Duodenal mucosa (tissue), 2 donors: ENCODE measurements around the gene HMGXB3.

Source experiments
- H3K27ac ChIP-seq: one replicate; pipeline ENCODE4 v1.7.0; 2013; ENCODE audit warnings: low read depth, low read length
- H3K27me3 ChIP-seq, 2 donors: one replicate each; pipeline ENCODE4 v1.7.0; 2013; ENCODE audit warnings: low read length in 2 of 2, control low read depth in 1 of 2; ENCODE audit not compliant: insufficient read depth in 2 of 2, control insufficient read depth in 1 of 2
- H3K36me3 ChIP-seq, 2 donors: one replicate each; pipeline ENCODE4 v1.7.0; 2013; ENCODE audit warnings: low read length in 2 of 2, control low read depth in 1 of 2; ENCODE audit not compliant: insufficient read depth in 2 of 2, control insufficient read depth in 1 of 2
- H3K4me1 ChIP-seq, 2 donors: one replicate each; pipeline ENCODE4 v1.7.0; 2013; ENCODE audit warnings: low read length in 2 of 2, control low read depth in 1 of 2; ENCODE audit not compliant: insufficient read depth in 2 of 2, control insufficient read depth in 1 of 2
- H3K4me3 ChIP-seq, 2 donors: one replicate each; pipeline ENCODE4 v1.7.0; 2013; ENCODE audit warnings: low read length in 2 of 2, low read depth in 1 of 2
- H3K9ac ChIP-seq, 2 donors: one replicate each; pipeline ENCODE4 v1.7.0; 2013; ENCODE audit warnings: low read length in 2 of 2, low read depth in 1 of 2
- H3K9me3 ChIP-seq, 2 donors: one replicate each; pipeline ENCODE4 v1.7.0; 2013; ENCODE audit warnings: low read length in 2 of 2, control low read depth in 1 of 2; ENCODE audit not compliant: control insufficient read depth in 1 of 2

Gene HMGXB3

DNA sequence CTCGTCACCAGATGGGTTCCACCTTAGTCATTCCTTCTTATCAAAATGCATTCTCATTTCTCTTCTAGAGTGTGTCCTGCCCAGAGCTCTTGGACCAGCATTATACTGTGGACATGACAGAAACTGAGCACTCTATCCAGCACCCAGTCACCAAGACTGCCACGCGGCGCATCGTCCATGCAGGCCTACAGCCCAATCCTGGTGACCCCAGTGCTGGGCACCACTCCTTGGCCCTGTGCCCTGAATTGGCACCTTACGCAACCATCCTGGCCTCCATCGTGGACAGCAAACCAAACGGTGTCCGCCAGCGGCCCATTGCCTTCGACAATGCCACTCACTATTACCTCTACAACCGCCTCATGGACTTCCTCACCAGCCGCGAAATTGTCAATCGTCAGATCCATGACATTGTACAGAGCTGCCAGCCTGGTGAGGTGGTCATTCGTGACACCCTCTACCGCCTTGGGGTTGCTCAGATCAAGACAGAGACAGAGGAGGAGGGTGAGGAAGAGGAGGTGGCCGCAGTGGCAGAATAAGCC, 51.2 kb downstream of the HMGXB3 start:
- H3K4me1 ChIP-seq: no peaks in the 10 kb centered on the region

GRCh38 chr5:150052226-150052955, 51.9 kb downstream of the HMGXB3 start:
- Histone ChIP-seq H3K27me3 (no peaks in the 10 kb centered on the region), H3K27ac (no peak overlapping the region), H3K9ac (no peak overlapping the region), H3K9me3 (no peaks in the 10 kb centered on the region), H3K4me1 (no peaks in the 10 kb centered on the region), H3K36me3 (peaks cover 65 to 89% of the 10 kb centered on the region in 2 donors), H3K4me3 (no peak overlapping the region)

More for the DNA sequence above, 51.2 kb downstream of the HMGXB3 start:
- Histone ChIP-seq H3K27ac (no peak overlapping the region), H3K9me3 (no peaks in the 10 kb centered on the region), H3K4me3 (no peak overlapping the region), H3K27me3 (no peaks in the 10 kb centered on the region), H3K36me3 (peaks cover 69 to 90% of the 10 kb centered on the region in 2 donors), H3K9ac (no peak overlapping the region)

DNA sequence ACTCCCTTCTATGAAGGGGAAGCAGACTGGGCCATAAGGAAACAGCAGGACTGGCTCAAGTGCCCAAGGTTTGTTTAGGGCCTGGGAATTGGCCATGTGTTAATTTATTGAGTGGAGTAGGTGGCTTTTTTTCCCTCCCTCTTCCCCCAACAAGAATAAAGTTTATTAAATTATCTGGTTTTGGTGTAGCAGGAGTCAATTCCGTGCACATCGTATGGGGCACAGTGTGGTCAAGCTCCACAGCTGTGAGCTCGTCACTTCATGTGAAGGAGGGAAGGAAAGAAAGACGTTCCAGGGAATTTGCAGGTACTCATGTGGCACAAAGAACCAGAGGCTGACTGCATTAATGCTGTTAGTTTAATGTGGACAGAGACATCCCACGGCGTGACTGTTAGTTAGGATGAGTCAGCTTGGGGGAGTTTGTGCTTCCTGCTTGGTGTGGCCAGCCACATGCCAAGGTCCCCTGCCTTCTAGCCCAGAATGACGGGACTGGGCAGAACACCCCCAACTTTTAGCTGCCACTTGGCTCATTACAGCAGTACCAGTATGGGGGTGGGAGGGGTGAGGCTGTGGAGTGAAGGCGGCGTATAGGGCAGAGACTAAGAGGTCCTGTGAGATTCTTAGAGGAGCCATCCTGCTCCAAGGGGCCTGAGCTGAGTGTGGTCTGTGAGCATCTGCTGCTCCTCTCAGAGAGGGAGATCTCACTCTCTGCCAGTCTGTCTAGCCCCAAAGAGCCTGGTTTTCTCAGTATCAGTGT, 52.6 kb downstream of the HMGXB3 start:
- Histone ChIP-seq H3K4me1 (no peaks in the 10 kb centered on the region), H3K27me3 (no peaks in the 10 kb centered on the region), H3K9ac (no peak overlapping the region), H3K27ac (no peak overlapping the region), H3K4me3 (no peak overlapping the region), H3K36me3 (peaks cover 57 to 81% of the 10 kb centered on the region in 2 donors), H3K9me3 (no peaks in the 10 kb centered on the region)

DNA sequence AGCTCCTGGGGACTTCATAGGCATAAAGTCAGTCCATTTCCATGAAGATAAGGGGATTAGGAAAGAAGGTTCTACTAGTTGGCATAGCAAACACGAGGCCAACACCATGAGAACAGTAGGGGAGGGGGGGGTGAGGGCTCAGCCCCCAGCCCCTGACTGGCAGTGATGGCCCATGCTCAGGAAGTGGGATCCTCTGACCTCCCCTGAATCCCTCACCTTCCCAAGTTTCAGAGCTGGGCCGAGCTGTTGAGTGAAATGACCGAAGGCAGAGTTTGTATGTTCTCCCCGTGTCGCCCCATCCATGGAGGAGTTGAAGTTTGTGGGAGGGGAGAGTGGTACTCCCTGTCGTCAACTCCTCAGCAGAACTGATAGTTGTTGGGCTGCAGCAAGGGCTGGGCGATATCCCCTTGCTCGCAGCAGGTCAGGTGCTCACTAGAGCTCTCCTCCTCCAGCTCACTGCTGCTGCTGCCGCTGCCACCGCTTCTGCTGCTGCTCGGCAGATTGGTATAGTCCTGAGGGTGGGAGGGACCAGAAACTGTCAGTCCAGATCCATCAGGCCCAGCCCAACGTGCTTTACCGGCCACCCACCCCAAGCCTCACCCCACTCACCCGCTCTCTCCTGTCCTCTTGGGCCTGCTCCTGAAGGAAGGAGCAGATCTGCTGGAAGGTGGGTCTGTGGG, 53.3 kb downstream of the HMGXB3 start:
- Histone ChIP-seq H3K4me3 (no peak overlapping the region), H3K27me3 (no peaks in the 10 kb centered on the region), H3K9me3 (no peaks in the 10 kb centered on the region), H3K9ac (no peak overlapping the region), H3K27ac (no peak overlapping the region), H3K4me1 (no peaks in the 10 kb centered on the region), H3K36me3 (peaks cover 50 to 74% of the 10 kb centered on the region in 2 donors)

DNA sequence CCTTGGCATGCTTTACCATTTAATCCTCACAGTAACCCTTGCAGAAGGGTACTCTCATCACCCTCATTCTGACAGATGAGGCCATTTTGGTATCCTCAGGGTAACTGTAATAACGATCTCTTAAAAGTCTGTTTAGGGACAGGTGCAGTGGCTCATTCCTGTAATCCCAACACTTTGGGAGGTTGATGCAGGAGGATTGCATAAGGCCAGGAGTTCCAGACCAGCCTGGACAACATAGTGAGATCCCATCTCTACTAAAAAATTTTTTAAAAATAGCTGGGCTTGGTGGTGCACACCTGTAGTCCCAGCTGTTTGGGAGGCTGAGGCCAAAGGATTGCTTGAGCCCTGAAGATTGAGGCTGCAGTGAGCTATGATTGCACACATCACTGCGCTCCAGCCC, 54.0 kb downstream of the HMGXB3 start:
- no peak overlapping the region for H3K4me3 ChIP-seq
- H3K27me3 ChIP-seq: no peaks in the 10 kb centered on the region
- no peaks in the 10 kb centered on the region for H3K9me3 ChIP-seq
- H3K36me3 ChIP-seq: peaks cover 43 to 67% of the 10 kb centered on the region in 2 donors
- H3K9ac ChIP-seq: no peak overlapping the region
- H3K27ac ChIP-seq: no peak overlapping the region
- H3K4me1 ChIP-seq: no peaks in the 10 kb centered on the region

- Histone ChIP-seq H3K27ac (no peak overlapping the region), H3K4me3 (no peak overlapping the region), H3K27me3 (no peaks in the 10 kb centered on the region), H3K9ac (no peak overlapping the region), H3K9me3 (no peaks in the 10 kb centered on the region), H3K36me3 (peaks cover 36 to 58% of the 10 kb centered on the region in 2 donors), H3K4me1 (no peaks in the 10 kb centered on the region)
Observed at GRCh38 chr5:150055326-150056074, 55.0 kb downstream of the HMGXB3 start.

DNA sequence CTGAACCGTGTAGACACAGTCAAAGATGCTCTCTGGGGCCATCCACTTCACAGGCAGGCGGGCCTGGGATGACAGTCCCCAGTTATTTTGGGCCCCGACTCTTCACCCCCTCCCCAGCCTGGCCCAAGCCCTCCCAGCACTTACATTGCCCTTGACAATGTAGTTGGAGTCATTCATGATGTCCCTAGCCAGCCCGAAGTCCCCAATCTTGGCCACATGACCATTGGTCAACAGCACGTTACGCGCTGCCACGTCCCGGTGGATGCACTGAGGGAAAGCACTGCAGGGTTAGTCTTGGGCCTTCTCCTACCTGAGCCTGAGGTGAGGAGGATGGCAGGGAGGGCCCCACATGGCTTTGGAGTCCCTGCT, 55.5 kb downstream of the HMGXB3 start:
- Histone ChIP-seq H3K4me3 (no peak overlapping the region), H3K9ac (no peak overlapping the region), H3K36me3 (peaks cover 31 to 52% of the 10 kb centered on the region in 2 donors), H3K4me1 (no peaks in the 10 kb centered on the region), H3K27ac (no peak overlapping the region), H3K27me3 (no peaks in the 10 kb centered on the region), H3K9me3 (no peaks in the 10 kb centered on the region)

GRCh38 chr5:150057052-150057451, 56.5 kb downstream of the HMGXB3 start:
- Histone ChIP-seq H3K9ac (no peak overlapping the region), H3K27me3 (no peaks in the 10 kb centered on the region), H3K9me3 (no peaks in the 10 kb centered on the region), H3K27ac (no peak overlapping the region), H3K4me3 (no peak overlapping the region), H3K36me3 (peaks cover 23 to 42% of the 10 kb centered on the region in 2 donors), H3K4me1 (no peaks in the 10 kb centered on the region)

DNA sequence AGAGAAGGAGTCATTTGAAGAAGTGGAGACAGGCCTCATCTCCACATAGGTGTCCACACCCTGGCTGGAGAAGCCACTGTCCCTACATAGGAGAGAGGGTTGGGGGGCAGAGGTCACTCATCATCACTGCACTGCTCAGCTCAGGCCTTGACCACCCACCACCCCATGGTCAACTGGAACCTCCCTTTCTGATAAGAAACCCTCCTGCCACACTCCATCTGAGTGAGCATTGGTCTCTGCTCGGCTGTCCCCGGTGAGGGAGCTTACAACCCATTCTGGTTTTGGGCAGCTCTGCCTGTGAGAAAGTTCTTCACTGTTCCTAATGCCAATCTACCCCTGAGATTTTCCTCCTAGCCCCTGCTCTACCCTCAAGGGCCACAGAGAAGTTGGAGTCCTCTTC, 57.0 kb downstream of the HMGXB3 start:
- no peak overlapping the region for H3K4me3 ChIP-seq
- no peak overlapping the region for H3K9ac ChIP-seq
- H3K9me3 ChIP-seq: no peaks in the 10 kb centered on the region
- no peak overlapping the region for H3K27ac ChIP-seq
- H3K36me3 ChIP-seq: peaks cover 18 to 37% of the 10 kb centered on the region in 2 donors
- H3K27me3 ChIP-seq: no peaks in the 10 kb centered on the region
- H3K4me1 ChIP-seq: no peaks in the 10 kb centered on the region
